HG03095 (cell line): ENCODE results near the gene FLRT1.
"Not testable (repeated sequence)": the region's sequence is repeated elsewhere in the genome, so short reads cannot be mapped to it uniquely, and the experiment has no call there.

Experiments
- ATAC-seq: cut with Tn5 transposase; IDR thresholded peaks from one replicate; pipeline ENCODE4 v1.9.1; 2021; ENCODE audit warnings: moderate library complexity; ENCODE audit not compliant: unreplicated experiment

The FLRT1 gene

GRCh38 chr11:64043545-64043944, 7.8 kb downstream of the FLRT1 start:
- no peak for ATAC-seq

GRCh38 chr11:64044730-64045393, 9.1 kb downstream of the FLRT1 start:
- ATAC-seq, result no peak

GRCh38 chr11:64045700-64046099, 10.0 kb downstream of the FLRT1 start:
- ATAC-seq, result no peak

GRCh38 chr11:64047373-64047772, 11.6 kb downstream of the FLRT1 start:
- not testable (repeated sequence) for ATAC-seq

- no peak for ATAC-seq
Observed at GRCh38 chr11:64048042-64048854, 12.5 kb downstream of the FLRT1 start.

- no peak for ATAC-seq
Observed at GRCh38 chr11:64049509-64049908, 13.8 kb downstream of the FLRT1 start.

GRCh38 chr11:64051297-64051696, 15.6 kb downstream of the FLRT1 start:
- ATAC-seq, result no peak

GRCh38 chr11:64052436-64052835, 16.7 kb downstream of the FLRT1 start:
- ATAC-seq, result no peak

GRCh38 chr11:64052938-64053622, 17.3 kb downstream of the FLRT1 start:
- ATAC-seq, result no peak

GRCh38 chr11:64053699-64054098, 18.0 kb downstream of the FLRT1 start:
- no peak for ATAC-seq

- ATAC-seq, result no peak
Observed at GRCh38 chr11:64055077-64055476, 19.3 kb downstream of the FLRT1 start.

- no peak for ATAC-seq
Observed at GRCh38 chr11:64056213-64056785, 20.6 kb downstream of the FLRT1 start.

- no peak for ATAC-seq
Observed at GRCh38 chr11:64056861-64057260, 21.1 kb downstream of the FLRT1 start.

- ATAC-seq, result no peak
Observed at GRCh38 chr11:64057890-64058289, 22.2 kb downstream of the FLRT1 start.

- ATAC-seq, result no peak
Observed at GRCh38 chr11:64058494-64058893, 22.8 kb downstream of the FLRT1 start.

- ATAC-seq, result no peak
Observed at GRCh38 chr11:64059339-64060140, 23.8 kb downstream of the FLRT1 start.

GRCh38 chr11:64060263-64060860, 24.6 kb downstream of the FLRT1 start:
- ATAC-seq, result no peak

- no peak for ATAC-seq
Observed at GRCh38 chr11:64060861-64061444, 25.2 kb downstream of the FLRT1 start.

- ATAC-seq, result no peak
Observed at GRCh38 chr11:64062185-64063039, 26.7 kb downstream of the FLRT1 start.
